Fibroblast of villous mesenchyme (primary cell): ENCODE data around the gene C18orf63. TPM values are rescaled to one million over a fixed set of nuclear protein-coding genes. Genes with fewer than 3 reads are reported as not detected.

ENCODE experiments used
- total RNA-seq: library from RNA; depleted of rRNA; stranded (reverse); fragments of >200 nt; gene quantifications from 2 replicates; pipeline ENCODE4 v1.2.3, GENCODE V29; 2012

C18orf63 gene
- total RNA-seq, 1 donor: not detected

Other genes with a start within 250 kb of the C18orf63 start
- 0.32 and 0.43 TPM in 2 replicates for gene FBXO15, start 168.0 kb upstream of the C18orf63 start, total RNA-seq
- gene TIMM21, start 167.3 kb upstream of the C18orf63 start, total RNA-seq: 17.1 and 20.7 TPM in 2 replicates
- gene CYB5A, start 23.9 kb upstream of the C18orf63 start, total RNA-seq: 35.4 and 114 TPM in 2 replicates
- gene DIPK1C, start 141.5 kb downstream of the C18orf63 start, total RNA-seq: not detected in 2 replicates
- gene CNDP2, start 180.5 kb downstream of the C18orf63 start, total RNA-seq: 29.6 and 38.4 TPM in 2 replicates
- gene CNDP1, start 218.7 kb downstream of the C18orf63 start, total RNA-seq: not detected in 2 replicates